ENCODE measurements around the gene KRT13. TPM values are rescaled to one million over a fixed set of nuclear protein-coding genes. Genes with fewer than 3 reads are reported as not detected.

KRT13 gene
- total and polyA plus RNA-seq, 9 of the 15 experiments (the other 6 are each of a cell fraction or from before 2014, with no cell fraction given) = 0.11 to 1.1 (median 0.24) TPM; not detected in 3

DNA sequence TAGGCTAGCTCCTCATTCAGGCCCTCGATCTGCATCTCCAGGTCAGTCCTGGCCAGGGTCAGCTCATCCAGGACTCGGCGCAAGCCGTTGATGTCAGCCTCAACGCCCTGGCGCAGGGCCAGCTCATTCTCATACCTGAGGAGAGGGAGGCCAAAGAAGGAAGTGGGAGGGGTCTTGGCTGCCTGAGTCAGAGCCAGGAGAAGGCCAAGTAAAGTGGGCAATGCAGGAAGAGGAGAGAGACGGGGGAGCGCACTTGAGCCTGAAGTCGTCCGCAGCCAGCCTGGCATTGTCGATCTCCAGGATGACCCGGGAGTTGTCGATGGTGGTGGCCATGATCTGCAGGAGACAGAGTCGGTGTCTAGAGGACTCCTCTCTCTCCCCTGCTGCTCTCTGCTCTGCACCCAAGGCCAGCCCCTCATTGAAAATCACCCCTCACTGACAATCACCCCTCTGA, 11.4 kb upstream of the KRT13 start (continued):
- TF ChIP-seq ZNF436 (CRISPR knock-in tag; IDR thresholded peaks at IDR 0.05) (no peak), RFX5 (IDR thresholded peaks at IDR 0.05; ENCODE audit: low read depth, low read length) (no peak), ZNF282 (CRISPR knock-in tag; IDR thresholded peaks at IDR 0.05) (no peak), ZNF143 (CRISPR knock-in tag; IDR thresholded peaks at IDR 0.05) (no peak), SMARCB1 (IDR thresholded peaks at IDR 0.05; ENCODE audit: insufficient read length, low read depth) (no peak), NFIX (CRISPR knock-in tag; IDR thresholded peaks at IDR 0.05; ENCODE audit: low read depth) (0 out of 2 replicates have a peak, but pooled peaks have one; percentile 3), THRAP3 (IDR thresholded peaks at IDR 0.05; ENCODE audit: borderline replicate concordance) (peak; percentile 77; the same call in 1 of the 2 replicates), HLTF (IDR thresholded peaks at IDR 0.05) (no peak), ZNF699 (CRISPR knock-in tag; IDR thresholded peaks at IDR 0.05; ENCODE audit: insufficient replicate concordance) (no peak), SPI1 (IDR thresholded peaks at IDR 0.05; ENCODE audit: borderline replicate concordance, low read depth, low read length) (peak; percentile 33; the same call in 1 of the 2 replicates), NR2F6 (CRISPR knock-in tag; IDR thresholded peaks at IDR 0.05) (no peak), SLC30A9 (CRISPR knock-in tag; IDR thresholded peaks at IDR 0.05) (no peak), MAFF (IDR thresholded peaks at IDR 0.05; ENCODE audit: low read length) (no peak), SMAD2 (IDR thresholded peaks at IDR 0.05; ENCODE audit: low read depth, low read length) (no peak), ZNF324 (CRISPR knock-in tag; IDR thresholded peaks at IDR 0.05) (no peak), PCBP2 (IDR thresholded peaks at IDR 0.05; ENCODE audit: low read depth, low read length, poor library complexity, severe bottlenecking) (no peak)
- TF ChIP-seq, protein P1, sequence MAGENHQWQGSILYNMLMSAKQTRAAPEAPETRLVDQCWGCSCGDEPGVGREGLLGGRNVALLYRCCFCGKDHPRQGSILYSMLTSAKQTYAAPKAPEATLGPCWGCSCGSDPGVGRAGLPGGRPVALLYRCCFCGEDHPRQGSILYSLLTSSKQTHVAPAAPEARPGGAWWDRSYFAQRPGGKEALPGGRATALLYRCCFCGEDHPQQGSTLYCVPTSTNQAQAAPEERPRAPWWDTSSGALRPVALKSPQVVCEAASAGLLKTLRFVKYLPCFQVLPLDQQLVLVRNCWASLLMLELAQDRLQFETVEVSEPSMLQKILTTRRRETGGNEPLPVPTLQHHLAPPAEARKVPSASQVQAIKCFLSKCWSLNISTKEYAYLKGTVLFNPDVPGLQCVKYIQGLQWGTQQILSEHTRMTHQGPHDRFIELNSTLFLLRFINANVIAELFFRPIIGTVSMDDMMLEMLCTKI (IDR thresholded peaks at IDR 0.05; ENCODE audit: partially characterized antibody) = no peak
- TF ChIP-seq, protein P2, sequence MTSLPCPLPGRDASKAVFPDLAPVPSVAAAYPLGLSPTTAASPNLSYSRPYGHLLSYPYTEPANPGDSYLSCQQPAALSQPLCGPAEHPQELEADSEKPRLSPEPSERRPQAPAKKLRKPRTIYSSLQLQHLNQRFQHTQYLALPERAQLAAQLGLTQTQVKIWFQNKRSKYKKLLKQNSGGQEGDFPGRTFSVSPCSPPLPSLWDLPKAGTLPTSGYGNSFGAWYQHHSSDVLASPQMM (CRISPR knock-in tag; IDR thresholded peaks at IDR 0.05) = no peak
- TF ChIP-seq, protein P3, sequence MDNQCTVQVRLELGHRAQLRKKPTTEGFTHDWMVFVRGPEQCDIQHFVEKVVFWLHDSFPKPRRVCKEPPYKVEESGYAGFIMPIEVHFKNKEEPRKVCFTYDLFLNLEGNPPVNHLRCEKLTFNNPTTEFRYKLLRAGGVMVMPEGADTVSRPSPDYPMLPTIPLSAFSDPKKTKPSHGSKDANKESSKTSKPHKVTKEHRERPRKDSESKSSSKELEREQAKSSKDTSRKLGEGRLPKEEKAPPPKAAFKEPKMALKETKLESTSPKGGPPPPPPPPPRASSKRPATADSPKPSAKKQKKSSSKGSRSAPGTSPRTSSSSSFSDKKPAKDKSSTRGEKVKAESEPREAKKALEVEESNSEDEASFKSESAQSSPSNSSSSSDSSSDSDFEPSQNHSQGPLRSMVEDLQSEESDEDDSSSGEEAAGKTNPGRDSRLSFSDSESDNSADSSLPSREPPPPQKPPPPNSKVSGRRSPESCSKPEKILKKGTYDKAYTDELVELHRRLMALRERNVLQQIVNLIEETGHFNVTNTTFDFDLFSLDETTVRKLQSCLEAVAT (IDR thresholded peaks at IDR 0.05) = peak in 1 of 2 experiments; percentile 91; a peak in 2 of 4 replicates
- TF ChIP-seq, protein P4, sequence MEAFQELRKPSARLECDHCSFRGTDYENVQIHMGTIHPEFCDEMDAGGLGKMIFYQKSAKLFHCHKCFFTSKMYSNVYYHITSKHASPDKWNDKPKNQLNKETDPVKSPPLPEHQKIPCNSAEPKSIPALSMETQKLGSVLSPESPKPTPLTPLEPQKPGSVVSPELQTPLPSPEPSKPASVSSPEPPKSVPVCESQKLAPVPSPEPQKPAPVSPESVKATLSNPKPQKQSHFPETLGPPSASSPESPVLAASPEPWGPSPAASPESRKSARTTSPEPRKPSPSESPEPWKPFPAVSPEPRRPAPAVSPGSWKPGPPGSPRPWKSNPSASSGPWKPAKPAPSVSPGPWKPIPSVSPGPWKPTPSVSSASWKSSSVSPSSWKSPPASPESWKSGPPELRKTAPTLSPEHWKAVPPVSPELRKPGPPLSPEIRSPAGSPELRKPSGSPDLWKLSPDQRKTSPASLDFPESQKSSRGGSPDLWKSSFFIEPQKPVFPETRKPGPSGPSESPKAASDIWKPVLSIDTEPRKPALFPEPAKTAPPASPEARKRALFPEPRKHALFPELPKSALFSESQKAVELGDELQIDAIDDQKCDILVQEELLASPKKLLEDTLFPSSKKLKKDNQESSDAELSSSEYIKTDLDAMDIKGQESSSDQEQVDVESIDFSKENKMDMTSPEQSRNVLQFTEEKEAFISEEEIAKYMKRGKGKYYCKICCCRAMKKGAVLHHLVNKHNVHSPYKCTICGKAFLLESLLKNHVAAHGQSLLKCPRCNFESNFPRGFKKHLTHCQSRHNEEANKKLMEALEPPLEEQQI (IDR thresholded peaks at IDR 0.05) = no peak
